Stomach (tissue), 4 donors: ENCODE results near the gene CCDC141.
"Not testable (repeated sequence)": the region's sequence is repeated elsewhere in the genome, so short reads cannot be mapped to it uniquely, and the experiment has no call there.

Experiments used
- POLR2A ChIP-seq, 4 donors: fragments of 450-650 bp; IDR thresholded peaks; one replicate each; pipeline ENCODE4 v1.6.1; 2016; ENCODE audit warnings: antibody characterized with exemption in 4 of 4, control low read depth in 2 of 4, mild to moderate bottlenecking in 1 of 4, moderate library complexity in 1 of 4
- TF ChIP-seq, protein P1 (sequence below), 7 experiments: fragments of 450-650 bp in 4 of 7; fragments of 200-600 bp in 3 of 7; sonication (generic) in 3 of 7; IDR thresholded peaks; one replicate each; pipeline ENCODE4 v1.5.1; 2016 to 2019; ENCODE audit warnings: antibody characterized with exemption in 7 of 7, control low read depth in 2 of 7, mild to moderate bottlenecking in 1 of 7

- not testable (repeated sequence) for TF ChIP-seq POLR2A (IDR thresholded peaks at IDR 0.05)
- TF ChIP-seq, protein P1, sequence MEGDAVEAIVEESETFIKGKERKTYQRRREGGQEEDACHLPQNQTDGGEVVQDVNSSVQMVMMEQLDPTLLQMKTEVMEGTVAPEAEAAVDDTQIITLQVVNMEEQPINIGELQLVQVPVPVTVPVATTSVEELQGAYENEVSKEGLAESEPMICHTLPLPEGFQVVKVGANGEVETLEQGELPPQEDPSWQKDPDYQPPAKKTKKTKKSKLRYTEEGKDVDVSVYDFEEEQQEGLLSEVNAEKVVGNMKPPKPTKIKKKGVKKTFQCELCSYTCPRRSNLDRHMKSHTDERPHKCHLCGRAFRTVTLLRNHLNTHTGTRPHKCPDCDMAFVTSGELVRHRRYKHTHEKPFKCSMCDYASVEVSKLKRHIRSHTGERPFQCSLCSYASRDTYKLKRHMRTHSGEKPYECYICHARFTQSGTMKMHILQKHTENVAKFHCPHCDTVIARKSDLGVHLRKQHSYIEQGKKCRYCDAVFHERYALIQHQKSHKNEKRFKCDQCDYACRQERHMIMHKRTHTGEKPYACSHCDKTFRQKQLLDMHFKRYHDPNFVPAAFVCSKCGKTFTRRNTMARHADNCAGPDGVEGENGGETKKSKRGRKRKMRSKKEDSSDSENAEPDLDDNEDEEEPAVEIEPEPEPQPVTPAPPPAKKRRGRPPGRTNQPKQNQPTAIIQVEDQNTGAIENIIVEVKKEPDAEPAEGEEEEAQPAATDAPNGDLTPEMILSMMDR (IDR thresholded peaks at IDR 0.05): not testable (repeated sequence)
These were observed 67.3 kb downstream of the CCDC141 start for GRCh38 chr2:178982652-178983051.
